ENCODE measurements around the gene PTPN22.

PTPN22 gene

DNA sequence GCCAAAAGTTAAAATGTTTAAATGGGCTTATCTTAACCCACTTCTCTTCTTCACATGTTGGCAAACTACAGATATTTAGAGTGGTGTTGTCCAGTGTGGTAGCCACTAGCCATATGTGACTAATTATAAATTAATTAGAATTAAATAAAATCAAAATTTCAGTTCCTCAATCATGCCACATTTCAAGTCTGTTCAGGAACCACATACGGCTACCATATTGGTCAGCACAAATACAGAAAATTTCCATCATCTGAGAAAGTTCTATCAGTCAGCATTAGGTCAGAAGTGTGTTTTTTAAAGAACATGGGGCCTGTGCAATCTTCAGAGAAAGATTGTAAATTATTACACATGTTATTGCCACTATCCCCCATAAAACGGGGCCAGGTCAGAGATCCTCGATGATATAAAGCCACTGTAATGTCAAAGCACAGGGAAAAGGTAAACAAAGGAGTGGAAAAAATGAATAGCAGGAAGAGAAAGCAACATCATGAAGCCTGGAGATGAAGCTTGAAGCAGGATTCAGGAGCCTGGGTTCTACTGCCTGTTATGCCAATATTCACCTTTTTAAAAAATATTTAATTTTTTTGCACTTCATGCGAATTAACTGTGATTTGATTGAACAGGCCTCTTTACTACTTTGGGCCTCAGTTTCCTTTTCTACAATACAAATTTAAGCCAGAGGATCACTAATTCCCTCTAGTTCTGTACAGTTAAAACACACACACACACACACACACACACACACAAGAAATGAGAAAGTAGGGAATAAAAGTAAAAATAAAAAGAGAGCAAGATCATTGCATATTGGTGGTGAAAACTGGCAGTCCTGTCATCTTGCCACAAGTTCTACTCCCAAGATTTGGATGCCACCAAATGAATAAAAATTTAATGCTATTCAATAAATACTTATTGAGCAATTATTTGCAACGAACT is 61.6 kb downstream of the PTPN22 start:
- CTCF ChIA-PET: no interaction called here
- DNase-seq (ENCODE audit: extremely low spot score): peak; percentile 19
- POLR2A ChIA-PET: no interaction called here
- TF ChIP-seq FOXK2 (IDR thresholded peaks at IDR 0.05): peak; percentile 67; the same call in 1 of the 2 replicates
- TF ChIP-seq, protein P1, sequence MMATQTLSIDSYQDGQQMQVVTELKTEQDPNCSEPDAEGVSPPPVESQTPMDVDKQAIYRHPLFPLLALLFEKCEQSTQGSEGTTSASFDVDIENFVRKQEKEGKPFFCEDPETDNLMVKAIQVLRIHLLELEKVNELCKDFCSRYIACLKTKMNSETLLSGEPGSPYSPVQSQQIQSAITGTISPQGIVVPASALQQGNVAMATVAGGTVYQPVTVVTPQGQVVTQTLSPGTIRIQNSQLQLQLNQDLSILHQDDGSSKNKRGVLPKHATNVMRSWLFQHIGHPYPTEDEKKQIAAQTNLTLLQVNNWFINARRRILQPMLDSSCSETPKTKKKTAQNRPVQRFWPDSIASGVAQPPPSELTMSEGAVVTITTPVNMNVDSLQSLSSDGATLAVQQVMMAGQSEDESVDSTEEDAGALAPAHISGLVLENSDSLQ (IDR thresholded peaks at IDR 0.05): peak; percentile 91
- TF ChIP-seq CTBP1 (IDR thresholded peaks at IDR 0.05; ENCODE audit: borderline replicate concordance): peak; percentile 85; the same call in 1 of the 2 replicates
- no peak for TF ChIP-seq LEF1 (IDR thresholded peaks at IDR 0.05; ENCODE audit: borderline replicate concordance)

GRCh38 chr1:113808450-113809195 is 62.9 kb downstream of the PTPN22 start:
- POLR2A ChIA-PET: no interaction called here
- CTCF ChIA-PET: interaction anchor here (0.6 kb wide), 1 partner anchor 95 kb away, joined by 7 read pairs; no protein-coding TSS in a partner anchor
- TF ChIP-seq ZNF384 (IDR thresholded peaks at IDR 0.05): no peak
- TF ChIP-seq ARNT (IDR thresholded peaks at IDR 0.05): no peak
- TF ChIP-seq LEF1 (IDR thresholded peaks at IDR 0.05; ENCODE audit: borderline replicate concordance): no peak
- TF ChIP-seq L3MBTL2 (conservative IDR thresholded peaks at IDR 0.05): no peak
- no peak for TF ChIP-seq FOXK2 (IDR thresholded peaks at IDR 0.05)
- no peak for TF ChIP-seq NFRKB (IDR thresholded peaks at IDR 0.05)
- TF ChIP-seq BHLHE40 (IDR thresholded peaks at IDR 0.05; ENCODE audit: borderline replicate concordance): no peak
- DNase-seq (ENCODE audit: extremely low spot score): no peak

DNA sequence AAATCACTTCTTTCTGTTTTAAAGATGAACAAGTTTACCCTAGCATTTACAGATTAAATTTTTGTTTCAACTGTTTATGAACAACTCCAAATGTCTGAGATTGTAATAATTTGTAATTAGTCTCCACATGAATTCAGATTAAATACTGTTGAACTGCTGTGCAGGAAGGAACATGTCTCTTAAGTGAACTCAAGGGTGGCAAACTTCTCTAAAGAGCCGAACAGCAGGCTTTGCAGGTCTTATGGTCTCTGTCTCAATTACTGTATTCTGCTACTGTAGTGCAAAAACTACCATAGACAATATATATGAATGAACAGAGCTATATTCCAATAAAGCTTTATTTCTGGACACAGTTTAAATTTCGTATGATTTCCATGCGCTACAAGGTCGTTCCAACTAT is 65.9 kb downstream of the PTPN22 start:
- no peak for DNase-seq (ENCODE audit: extremely low spot score)
- CTCF ChIA-PET: no interaction called here
- no peak for TF ChIP-seq LEF1 (IDR thresholded peaks at IDR 0.05; ENCODE audit: borderline replicate concordance)
- TF ChIP-seq FOXK2 (IDR thresholded peaks at IDR 0.05): no peak
- POLR2A ChIA-PET: interaction anchor here (1.4 kb wide), 1 partner anchor 45 kb away, joined by 4 read pairs; no protein-coding TSS in a partner anchor

DNA sequence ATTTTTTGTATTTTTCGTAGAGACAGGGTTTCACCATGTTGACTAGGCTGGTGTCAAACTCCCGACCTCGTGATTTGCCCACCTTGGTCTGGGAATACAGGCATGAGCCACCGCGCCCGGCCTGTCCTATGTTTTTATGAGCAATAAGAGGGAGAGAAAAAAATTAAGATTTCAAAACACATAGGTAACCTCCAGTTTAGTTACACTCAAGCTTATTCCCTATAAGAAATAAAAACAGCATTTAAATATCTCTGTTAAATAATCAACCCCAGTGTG is 66.3 kb downstream of the PTPN22 start:
- DNase-seq (ENCODE audit: extremely low spot score): no peak
- TF ChIP-seq ZNF384 (IDR thresholded peaks at IDR 0.05): no peak
- no peak for TF ChIP-seq FOXK2 (IDR thresholded peaks at IDR 0.05)
- no peak for TF ChIP-seq FOXA1 (IDR thresholded peaks at IDR 0.05)
- no peak for TF ChIP-seq L3MBTL2 (conservative IDR thresholded peaks at IDR 0.05)
- TF ChIP-seq SUZ12 (IDR thresholded peaks at IDR 0.05): no peak
- TF ChIP-seq ARNT (IDR thresholded peaks at IDR 0.05): no peak
- no peak for TF ChIP-seq ELF4 (IDR thresholded peaks at IDR 0.05)
- no peak for TF ChIP-seq CTBP1 (IDR thresholded peaks at IDR 0.05; ENCODE audit: borderline replicate concordance)
- TF ChIP-seq HDGF (IDR thresholded peaks at IDR 0.05; ENCODE audit: borderline replicate concordance): no peak
- no peak for TF ChIP-seq TARDBP (IDR thresholded peaks at IDR 0.05)
- TF ChIP-seq FOXM1 (IDR thresholded peaks at IDR 0.05; ENCODE audit: borderline replicate concordance): no peak
- no peak for TF ChIP-seq BHLHE40 (IDR thresholded peaks at IDR 0.05; ENCODE audit: borderline replicate concordance)
- no peak for TF ChIP-seq SP1 (IDR thresholded peaks at IDR 0.05)
- ChIA-PET CTCF (no interaction called here), POLR2A (interaction anchor here (1.4 kb wide), 1 partner anchor 45 kb away, joined by 4 read pairs; no protein-coding TSS in a partner anchor)

- TF ChIP-seq ZNF384 (IDR thresholded peaks at IDR 0.05) (peak; percentile 94), ELF4 (IDR thresholded peaks at IDR 0.05) (no peak), CTBP1 (IDR thresholded peaks at IDR 0.05; ENCODE audit: borderline replicate concordance) (peak; percentile 42; the same call in 1 of the 2 replicates), L3MBTL2 (conservative IDR thresholded peaks at IDR 0.05) (no peak)
- POLR2A ChIA-PET: interaction anchor here (1.4 to 2.2 kb wide), 2 partner anchors 8 to 44 kb away, joined by 4 to 7 read pairs; partner anchors contain the start of gene RSBN1
- CTCF ChIA-PET: interaction anchor here (0.5 kb wide), 1 partner anchor 21 kb away, joined by 3 read pairs; no protein-coding TSS in a partner anchor
- DNase-seq (ENCODE audit: extremely low spot score): peak; percentile 43
These were observed 66.9 kb downstream of the PTPN22 start for GRCh38 chr1:113804421-113805255.

GRCh38 chr1:113802367-113803007 is 69.0 kb downstream of the PTPN22 start:
- ChIA-PET CTCF (no interaction called here), POLR2A (interaction anchor here (1.4 to 2.2 kb wide), 2 partner anchors 10 to 42 kb away, joined by 5 to 7 read pairs; partner anchors contain the start of gene RSBN1)
- TF ChIP-seq FOXA1 (IDR thresholded peaks at IDR 0.05) (no peak), SUZ12 (IDR thresholded peaks at IDR 0.05) (no peak), TARDBP (IDR thresholded peaks at IDR 0.05) (no peak), ELF4 (IDR thresholded peaks at IDR 0.05) (no peak), BHLHE40 (IDR thresholded peaks at IDR 0.05; ENCODE audit: borderline replicate concordance) (no peak), FOXK2 (IDR thresholded peaks at IDR 0.05) (no peak), NFRKB (IDR thresholded peaks at IDR 0.05) (no peak), HDGF (IDR thresholded peaks at IDR 0.05; ENCODE audit: borderline replicate concordance) (no peak), SP1 (IDR thresholded peaks at IDR 0.05) (no peak), ARNT (IDR thresholded peaks at IDR 0.05) (no peak), ZNF384 (IDR thresholded peaks at IDR 0.05) (no peak), FOXM1 (IDR thresholded peaks at IDR 0.05; ENCODE audit: borderline replicate concordance) (no peak)
- TF ChIP-seq, protein P1 (IDR thresholded peaks at IDR 0.05): no peak
- DNase-seq (ENCODE audit: extremely low spot score): no peak
